ENCODE measurements around the gene SAMD13.

The SAMD13 gene

DNA sequence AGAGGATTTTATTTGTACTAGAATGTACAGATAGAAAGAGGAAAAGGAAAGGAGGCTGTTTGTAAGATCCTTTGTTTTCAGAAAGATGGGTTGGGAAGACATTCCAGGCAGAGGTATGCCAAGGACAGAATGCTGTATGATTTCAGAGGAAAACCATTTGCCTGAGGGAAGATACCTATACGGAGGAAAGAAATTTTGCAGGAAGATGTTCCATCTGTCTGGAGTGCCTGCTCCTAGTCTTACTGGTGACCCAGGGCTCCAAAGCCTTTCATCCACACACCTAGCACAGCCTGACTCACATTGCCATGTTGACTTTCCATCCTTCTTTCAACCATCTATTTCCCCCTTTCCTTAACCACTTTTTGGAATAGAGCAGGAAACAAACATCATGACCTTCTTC is 18.2 kb downstream of the SAMD13 start:
- TF ChIP-seq, protein P1, sequence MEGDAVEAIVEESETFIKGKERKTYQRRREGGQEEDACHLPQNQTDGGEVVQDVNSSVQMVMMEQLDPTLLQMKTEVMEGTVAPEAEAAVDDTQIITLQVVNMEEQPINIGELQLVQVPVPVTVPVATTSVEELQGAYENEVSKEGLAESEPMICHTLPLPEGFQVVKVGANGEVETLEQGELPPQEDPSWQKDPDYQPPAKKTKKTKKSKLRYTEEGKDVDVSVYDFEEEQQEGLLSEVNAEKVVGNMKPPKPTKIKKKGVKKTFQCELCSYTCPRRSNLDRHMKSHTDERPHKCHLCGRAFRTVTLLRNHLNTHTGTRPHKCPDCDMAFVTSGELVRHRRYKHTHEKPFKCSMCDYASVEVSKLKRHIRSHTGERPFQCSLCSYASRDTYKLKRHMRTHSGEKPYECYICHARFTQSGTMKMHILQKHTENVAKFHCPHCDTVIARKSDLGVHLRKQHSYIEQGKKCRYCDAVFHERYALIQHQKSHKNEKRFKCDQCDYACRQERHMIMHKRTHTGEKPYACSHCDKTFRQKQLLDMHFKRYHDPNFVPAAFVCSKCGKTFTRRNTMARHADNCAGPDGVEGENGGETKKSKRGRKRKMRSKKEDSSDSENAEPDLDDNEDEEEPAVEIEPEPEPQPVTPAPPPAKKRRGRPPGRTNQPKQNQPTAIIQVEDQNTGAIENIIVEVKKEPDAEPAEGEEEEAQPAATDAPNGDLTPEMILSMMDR (IDR thresholded peaks at IDR 0.05; ENCODE audit: low read depth, low read length, missing control alignments) = no peak
- H3K4me3 ChIP-seq (ENCODE audit: low read depth, low read length) = no peak overlapping the region
- DNase-seq (ENCODE audit: low read depth) = no peak
- in situ Hi-C loops (cut with HindIII; ENCODE audit: low sequenced_read_pairs) = no loop called here

DNA sequence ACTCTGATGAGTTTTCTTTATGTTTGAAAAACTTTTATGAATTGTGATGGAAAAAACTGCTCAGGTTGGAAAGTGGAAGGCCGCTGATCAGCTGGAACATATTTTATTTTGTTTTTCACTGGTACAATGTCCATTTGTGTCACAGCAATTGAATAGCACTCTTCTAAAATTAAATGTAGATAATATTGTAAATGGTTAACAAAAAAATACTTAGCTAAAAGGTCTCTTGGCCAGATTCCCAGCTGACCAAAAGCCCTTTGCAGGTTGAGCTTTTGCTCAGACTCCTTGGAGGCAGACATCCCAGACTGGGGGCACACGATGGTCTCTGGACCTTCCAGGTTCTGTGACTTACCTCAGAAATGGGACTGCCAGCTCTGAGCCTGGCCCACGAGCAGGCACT is 26.3 kb downstream of the SAMD13 start:
- no peak overlapping the region for H3K4me3 ChIP-seq (ENCODE audit: low read depth, low read length)
- DNase-seq (ENCODE audit: low read depth) = no peak
- in situ Hi-C loops (cut with HindIII; ENCODE audit: low sequenced_read_pairs) = no loop called here
- TF ChIP-seq, protein P1 (IDR thresholded peaks at IDR 0.05; ENCODE audit: low read depth, low read length, missing control alignments) = no peak

DNA sequence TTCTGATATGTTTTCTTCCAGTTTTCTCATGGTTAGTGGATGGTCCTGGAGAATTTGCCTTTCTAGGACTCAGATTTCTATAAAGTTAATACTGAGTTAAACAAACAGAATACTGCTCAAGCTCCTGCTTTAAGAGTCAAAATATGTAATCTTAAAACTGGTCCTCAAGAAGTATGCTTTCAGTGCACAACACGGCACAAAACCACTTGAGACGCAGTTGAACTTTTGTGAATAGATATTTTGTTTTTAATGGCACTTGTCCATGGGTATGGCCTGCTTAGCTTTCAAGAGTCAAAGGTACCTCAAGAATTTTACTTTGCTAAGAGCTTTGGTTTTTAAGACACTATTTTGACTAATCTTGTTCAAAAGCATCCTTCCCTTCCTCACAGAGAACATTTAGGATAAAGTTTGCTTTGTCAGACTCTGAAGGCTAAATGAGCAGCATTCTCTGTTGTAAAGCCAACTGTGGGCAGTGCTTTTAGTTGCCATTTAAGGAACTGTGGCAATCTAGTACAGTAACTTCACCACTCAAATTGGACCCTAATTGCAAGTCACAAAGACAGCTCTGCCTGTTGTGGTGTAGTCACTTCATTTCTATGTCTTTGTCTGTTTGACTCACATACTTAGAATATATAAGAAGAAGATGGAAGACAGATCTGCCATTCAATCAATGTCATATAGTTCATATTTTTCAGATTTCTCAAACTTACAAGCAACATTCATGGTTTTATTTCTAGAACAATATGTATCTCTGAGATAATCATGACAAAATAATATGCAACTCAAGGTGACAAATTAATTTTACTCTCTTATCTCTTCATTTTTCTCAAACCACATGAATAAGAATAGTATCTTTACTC is 28.8 kb downstream of the SAMD13 start:
- DNase-seq (ENCODE audit: low read depth) = no peak
- TF ChIP-seq, protein P1 (IDR thresholded peaks at IDR 0.05; ENCODE audit: low read depth, low read length, missing control alignments) = no peak
- in situ Hi-C loops (cut with HindIII; ENCODE audit: low sequenced_read_pairs) = no loop called here
- H3K4me3 ChIP-seq (ENCODE audit: low read depth, low read length) = no peak overlapping the region

DNA sequence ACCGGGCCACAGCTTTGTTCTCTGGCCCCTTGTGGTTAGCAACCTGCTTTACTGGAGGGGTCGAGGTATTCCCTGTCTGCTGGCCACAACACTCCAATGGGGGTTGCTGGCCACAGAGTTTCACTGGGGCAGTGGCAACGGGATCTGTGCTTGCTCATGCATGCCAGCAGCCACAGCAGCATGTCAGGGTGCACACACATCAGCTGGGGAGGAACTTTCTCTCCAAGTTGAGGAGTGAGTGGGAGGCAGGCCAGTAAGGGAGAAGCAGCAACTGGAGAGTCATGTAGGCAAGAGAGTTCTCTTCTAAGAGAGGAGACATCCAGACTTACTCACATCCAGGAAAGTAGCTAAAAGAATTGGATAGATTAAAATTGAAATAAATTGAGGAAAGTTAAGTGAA is 38.0 kb downstream of the SAMD13 start:
- DNase-seq (ENCODE audit: low read depth) = no peak
- no peak overlapping the region for H3K4me3 ChIP-seq (ENCODE audit: low read depth, low read length)
- TF ChIP-seq, protein P1 (IDR thresholded peaks at IDR 0.05; ENCODE audit: low read depth, low read length, missing control alignments) = no peak
- in situ Hi-C loops (cut with HindIII; ENCODE audit: low sequenced_read_pairs) = no loop called here

DNA sequence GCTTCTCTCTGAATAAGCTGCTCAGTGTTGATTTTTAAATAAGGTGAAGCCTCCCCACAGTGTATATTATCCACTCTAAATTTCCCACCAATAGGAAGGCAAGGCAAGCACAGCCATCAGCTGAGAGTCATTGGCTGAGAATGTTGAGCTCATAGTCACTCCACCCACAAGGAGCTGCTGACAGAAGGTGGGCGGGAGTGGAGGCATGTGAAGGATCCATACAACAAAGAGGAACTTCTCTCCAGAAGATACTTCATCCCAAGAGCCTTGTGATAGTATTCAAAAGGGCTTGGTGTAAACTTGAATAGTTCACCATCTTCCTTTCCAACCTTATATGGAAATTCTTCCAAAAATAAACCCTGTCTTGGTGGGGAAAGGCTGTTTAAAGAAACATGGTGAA is 42.8 kb downstream of the SAMD13 start:
- DNase-seq (ENCODE audit: low read depth) = no peak
- no peak overlapping the region for H3K4me3 ChIP-seq (ENCODE audit: low read depth, low read length)
- TF ChIP-seq, protein P1 (IDR thresholded peaks at IDR 0.05; ENCODE audit: low read depth, low read length, missing control alignments) = no peak
- in situ Hi-C loops (cut with HindIII; ENCODE audit: low sequenced_read_pairs) = no loop called here

DNA sequence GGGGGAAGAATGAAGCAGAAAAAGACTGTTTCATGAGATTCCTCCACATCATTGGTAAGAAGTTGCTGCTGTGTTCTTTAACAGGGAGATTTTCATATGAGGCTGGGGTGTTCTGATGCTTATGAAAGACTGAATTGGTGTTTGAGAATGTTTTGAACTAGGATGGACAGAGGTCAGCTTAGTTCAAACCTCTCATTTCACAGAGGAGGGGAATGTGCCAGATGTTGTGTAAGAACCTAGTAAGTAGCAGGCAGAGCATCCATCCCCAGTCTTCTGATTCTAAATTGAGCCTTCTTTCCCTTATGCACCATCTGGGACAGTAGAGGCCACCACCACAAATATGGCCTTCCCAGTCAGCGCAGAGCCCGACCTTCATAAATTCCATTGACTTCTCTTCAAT is 43.7 kb downstream of the SAMD13 start:
- in situ Hi-C loops (cut with HindIII; ENCODE audit: low sequenced_read_pairs) = no loop called here
- DNase-seq (ENCODE audit: low read depth) = no peak
- TF ChIP-seq, protein P1 (IDR thresholded peaks at IDR 0.05; ENCODE audit: low read depth, low read length, missing control alignments) = no peak

More for the DNA sequence above, 43.7 kb downstream of the SAMD13 start:
- no peak overlapping the region for H3K4me3 ChIP-seq (ENCODE audit: low read depth, low read length)
